GM23338 (cell line): ENCODE measurements around the gene PAM16.

Experiments
- CREB1 ChIP-seq: fragments of 250-450 bp; sonication (Bioruptor Pico); IDR thresholded peaks from 2 replicates; pipeline ENCODE4 v1.5.0; 2020; ENCODE audit warnings: low read depth, mild to moderate bottlenecking, moderate library complexity
- EZH2 ChIP-seq: fragments of 200-600 bp; sonication (generic); IDR thresholded peaks from one replicate; pipeline ENCODE4 v1.8.0; 2017; ENCODE audit warnings: antibody characterized with exemption, mild to moderate bottlenecking, low read depth; ENCODE audit not compliant: unreplicated experiment
- EZH2phosphoT487 ChIP-seq: fragments of 200-600 bp; sonication (generic); IDR thresholded peaks from one replicate; pipeline ENCODE4 v1.8.1; 2018; ENCODE audit warnings: antibody characterized with exemption; ENCODE audit not compliant: unreplicated experiment
- JUNB ChIP-seq: IDR thresholded peaks from one replicate; pipeline ENCODE4 v1.6.1; 2016; ENCODE audit warnings: antibody characterized with exemption; ENCODE audit not compliant: unreplicated experiment
- POLR2AphosphoS5 ChIP-seq: IDR thresholded peaks from 2 replicates; pipeline ENCODE4 v1.6.1; 2016; ENCODE audit warnings: antibody characterized with exemption, low read depth
- STAT1 ChIP-seq: IDR thresholded peaks from one replicate; pipeline ENCODE4 v1.6.1; 2016; ENCODE audit warnings: antibody characterized with exemption; ENCODE audit not compliant: unreplicated experiment
- ZNF331 ChIP-seq: fragments of 250-450 bp; sonication (Bioruptor Pico); IDR thresholded peaks from 2 replicates; pipeline ENCODE4 v1.5.0; 2020; ENCODE audit warnings: low read depth, mild to moderate bottlenecking, moderate library complexity
- TF ChIP-seq, protein P1 (sequence below), 2 experiments: fragments of 200-600 bp in 1 of 2; sonication (generic) in 1 of 2; conservative IDR thresholded peaks; 2 replicates each; pipeline versions ENCODE4 v1.5.1 to v1.6.1; 2016 to 2017; ENCODE audit warnings: antibody characterized with exemption in 2 of 2, low read depth in 2 of 2, mild to moderate bottlenecking in 2 of 2, moderate library complexity in 1 of 2
- TF ChIP-seq, protein P2 (sequence below): IDR thresholded peaks from one replicate; pipeline ENCODE4 v1.6.1; 2018; ENCODE audit warnings: antibody characterized with exemption; ENCODE audit not compliant: unreplicated experiment
- TF ChIP-seq, protein P3 (sequence below): IDR thresholded peaks from 2 replicates; pipeline ENCODE4 v1.6.1; 2016; ENCODE audit warnings: antibody characterized with exemption

DNA sequence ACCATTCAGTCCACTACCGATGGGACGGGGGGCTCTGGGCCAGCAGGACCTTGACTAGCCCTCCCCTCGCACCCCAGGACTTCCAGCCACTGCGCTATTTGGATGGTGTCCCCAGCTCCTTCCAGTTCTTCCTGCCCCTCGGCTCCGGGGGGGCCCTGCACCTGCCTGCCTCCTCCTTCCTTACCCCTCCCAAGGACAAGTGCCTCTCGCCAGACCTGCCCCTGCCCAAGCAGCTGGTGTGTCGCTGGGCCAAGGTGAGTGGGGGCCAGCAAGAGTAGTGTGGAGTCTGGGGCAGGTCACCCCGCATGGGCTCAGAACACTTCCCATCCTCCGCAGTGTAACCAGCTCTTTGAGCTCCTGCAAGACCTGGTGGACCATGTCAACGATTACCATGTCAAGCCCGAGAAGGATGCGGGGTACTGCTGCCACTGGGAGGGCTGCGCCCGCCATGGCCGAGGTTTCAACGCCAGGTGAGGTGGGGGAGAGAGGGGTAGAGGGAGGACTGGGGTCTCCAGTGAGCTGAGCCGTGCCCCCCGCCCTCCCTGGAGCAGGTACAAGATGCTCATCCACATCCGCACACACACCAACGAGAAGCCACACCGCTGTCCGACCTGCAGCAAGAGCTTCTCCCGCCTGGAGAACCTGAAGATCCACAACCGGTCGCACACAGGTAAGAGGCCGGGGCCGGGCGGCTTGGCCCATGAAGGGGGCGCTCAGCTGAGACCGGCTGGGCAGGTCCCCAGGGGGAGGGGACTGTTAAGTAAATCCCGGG is 16.2 kb downstream of the PAM16 start:
- TF ChIP-seq POLR2AphosphoS5 (no peak), EZH2phosphoT487 (no peak), EZH2 (no peak), JUNB (no peak), STAT1 (no peak), ZNF331 (no peak), CREB1 (CRISPR knock-in tag) (no peak)
- TF ChIP-seq, protein P1, sequence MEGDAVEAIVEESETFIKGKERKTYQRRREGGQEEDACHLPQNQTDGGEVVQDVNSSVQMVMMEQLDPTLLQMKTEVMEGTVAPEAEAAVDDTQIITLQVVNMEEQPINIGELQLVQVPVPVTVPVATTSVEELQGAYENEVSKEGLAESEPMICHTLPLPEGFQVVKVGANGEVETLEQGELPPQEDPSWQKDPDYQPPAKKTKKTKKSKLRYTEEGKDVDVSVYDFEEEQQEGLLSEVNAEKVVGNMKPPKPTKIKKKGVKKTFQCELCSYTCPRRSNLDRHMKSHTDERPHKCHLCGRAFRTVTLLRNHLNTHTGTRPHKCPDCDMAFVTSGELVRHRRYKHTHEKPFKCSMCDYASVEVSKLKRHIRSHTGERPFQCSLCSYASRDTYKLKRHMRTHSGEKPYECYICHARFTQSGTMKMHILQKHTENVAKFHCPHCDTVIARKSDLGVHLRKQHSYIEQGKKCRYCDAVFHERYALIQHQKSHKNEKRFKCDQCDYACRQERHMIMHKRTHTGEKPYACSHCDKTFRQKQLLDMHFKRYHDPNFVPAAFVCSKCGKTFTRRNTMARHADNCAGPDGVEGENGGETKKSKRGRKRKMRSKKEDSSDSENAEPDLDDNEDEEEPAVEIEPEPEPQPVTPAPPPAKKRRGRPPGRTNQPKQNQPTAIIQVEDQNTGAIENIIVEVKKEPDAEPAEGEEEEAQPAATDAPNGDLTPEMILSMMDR (conservative IDR thresholded peaks at IDR 0.05; ENCODE audit: low read depth in 2 of 2) = no peak
- TF ChIP-seq, protein P2, sequence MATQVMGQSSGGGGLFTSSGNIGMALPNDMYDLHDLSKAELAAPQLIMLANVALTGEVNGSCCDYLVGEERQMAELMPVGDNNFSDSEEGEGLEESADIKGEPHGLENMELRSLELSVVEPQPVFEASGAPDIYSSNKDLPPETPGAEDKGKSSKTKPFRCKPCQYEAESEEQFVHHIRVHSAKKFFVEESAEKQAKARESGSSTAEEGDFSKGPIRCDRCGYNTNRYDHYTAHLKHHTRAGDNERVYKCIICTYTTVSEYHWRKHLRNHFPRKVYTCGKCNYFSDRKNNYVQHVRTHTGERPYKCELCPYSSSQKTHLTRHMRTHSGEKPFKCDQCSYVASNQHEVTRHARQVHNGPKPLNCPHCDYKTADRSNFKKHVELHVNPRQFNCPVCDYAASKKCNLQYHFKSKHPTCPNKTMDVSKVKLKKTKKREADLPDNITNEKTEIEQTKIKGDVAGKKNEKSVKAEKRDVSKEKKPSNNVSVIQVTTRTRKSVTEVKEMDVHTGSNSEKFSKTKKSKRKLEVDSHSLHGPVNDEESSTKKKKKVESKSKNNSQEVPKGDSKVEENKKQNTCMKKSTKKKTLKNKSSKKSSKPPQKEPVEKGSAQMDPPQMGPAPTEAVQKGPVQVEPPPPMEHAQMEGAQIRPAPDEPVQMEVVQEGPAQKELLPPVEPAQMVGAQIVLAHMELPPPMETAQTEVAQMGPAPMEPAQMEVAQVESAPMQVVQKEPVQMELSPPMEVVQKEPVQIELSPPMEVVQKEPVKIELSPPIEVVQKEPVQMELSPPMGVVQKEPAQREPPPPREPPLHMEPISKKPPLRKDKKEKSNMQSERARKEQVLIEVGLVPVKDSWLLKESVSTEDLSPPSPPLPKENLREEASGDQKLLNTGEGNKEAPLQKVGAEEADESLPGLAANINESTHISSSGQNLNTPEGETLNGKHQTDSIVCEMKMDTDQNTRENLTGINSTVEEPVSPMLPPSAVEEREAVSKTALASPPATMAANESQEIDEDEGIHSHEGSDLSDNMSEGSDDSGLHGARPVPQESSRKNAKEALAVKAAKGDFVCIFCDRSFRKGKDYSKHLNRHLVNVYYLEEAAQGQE = no peak
- TF ChIP-seq, protein P3, sequence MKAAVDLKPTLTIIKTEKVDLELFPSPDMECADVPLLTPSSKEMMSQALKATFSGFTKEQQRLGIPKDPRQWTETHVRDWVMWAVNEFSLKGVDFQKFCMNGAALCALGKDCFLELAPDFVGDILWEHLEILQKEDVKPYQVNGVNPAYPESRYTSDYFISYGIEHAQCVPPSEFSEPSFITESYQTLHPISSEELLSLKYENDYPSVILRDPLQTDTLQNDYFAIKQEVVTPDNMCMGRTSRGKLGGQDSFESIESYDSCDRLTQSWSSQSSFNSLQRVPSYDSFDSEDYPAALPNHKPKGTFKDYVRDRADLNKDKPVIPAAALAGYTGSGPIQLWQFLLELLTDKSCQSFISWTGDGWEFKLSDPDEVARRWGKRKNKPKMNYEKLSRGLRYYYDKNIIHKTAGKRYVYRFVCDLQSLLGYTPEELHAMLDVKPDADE = no peak
